K562 (cell line): ENCODE results near the gene TRAF3IP3. TPM values are rescaled to one million over a fixed set of nuclear protein-coding genes. Genes with fewer than 3 reads are reported as not detected.

ENCODE experiments used
- ATAC-seq: fragments of 200-7000 bp; cut with Tn5 transposase; 3 replicates; pipeline ENCODE4 v1.9.1; 2020; ENCODE audit warnings: moderate library complexity
- BruUV-seq: library from RNA; stranded (reverse); fragments of 400-500 nt; replicated peaks from 2 replicates; lab custom pipeline; 2021; lab: Mats Ljungman, UMichigan
- CTCF ChIA-PET: fragments of 300-600 bp; formaldehyde crosslinking; extraction: SDS; loops from one replicate; lab custom pipeline; 2021; ENCODE audit warnings: low intra/inter-chr PET ratio; lab: Yijun Ruan, JAX
- POLR2A ChIA-PET: fragments of 300-600, 350-650 bp; sonication (Branson Sonifier 250); formaldehyde crosslinking; extraction: SDS; loops from one replicate; lab custom pipeline; 2021; ENCODE audit warnings: antibody characterized with exemption, inconsistent platforms; lab: Yijun Ruan, JAX
- DNase-seq, 4 experiments: peaks; one replicate each; pipeline versions ENCODE4 v3.0.0 to v3.0.0-alpha.2; 2011 to 2018; ENCODE audit warnings: low spot score in 3 of 4, mixed read lengths in 3 of 4; ENCODE audit errors: extremely low read depth in 1 of 4
- FAIRE-seq: peaks from 2 replicates; lab custom pipeline; 2011; peaks lifted over from hg19 to GRCh38; lab: Jason Lieb, UNC
- H2AFZ ChIP-seq: 2 replicates; pipeline ENCODE4 v1.6.0; 2011; ENCODE audit warnings: low read depth, low read length, control low read depth, inconsistent platforms
- H3K27ac ChIP-seq: fragments of 200-600 bp; 3 replicates; pipeline ENCODE4 v1.8.0; 2011; ENCODE audit warnings: low read depth, mild to moderate bottlenecking, control low read depth, inconsistent platforms, low read length, moderate library complexity, mixed read lengths; ENCODE audit errors: extremely low read depth
- H3K27me3 ChIP-seq, 2 experiments: fragments of 300-600 bp in 1 of 2; 2 replicates in 1 of 2; 3 replicates in 1 of 2; pipeline versions ENCODE4 v1.6.0 to v1.8.0; 2011; ENCODE audit warnings: inconsistent platforms in 2 of 2, low read length in 2 of 2, mild to moderate bottlenecking in 1 of 2, mixed read lengths in 1 of 2, moderate library complexity in 1 of 2; ENCODE audit not compliant: control insufficient read depth in 2 of 2, insufficient read depth in 2 of 2
- H3K36me3 ChIP-seq: fragments of 300-600 bp; 3 replicates; pipeline ENCODE4 v1.8.0; 2011; ENCODE audit warnings: mild to moderate bottlenecking, low read length, inconsistent platforms; ENCODE audit not compliant: control insufficient read depth, insufficient read depth
- H3K4me1 ChIP-seq, 2 experiments: fragments of 200-600 bp in 1 of 2; replicated peaks in 1 of 2; 2 replicates in 1 of 2; 3 replicates in 1 of 2; pipeline versions ENCODE4 v1.5.1 to v1.8.0; 2011; ENCODE audit warnings: inconsistent platforms in 2 of 2, low read length in 2 of 2, mild to moderate bottlenecking in 1 of 2, mixed read lengths in 1 of 2, moderate library complexity in 1 of 2; ENCODE audit not compliant: control insufficient read depth in 2 of 2, insufficient read depth in 2 of 2
- H3K4me2 ChIP-seq: 2 replicates; pipeline ENCODE4 v1.6.1; 2011; ENCODE audit warnings: low read length, control low read depth, inconsistent platforms, mixed read lengths; ENCODE audit not compliant: insufficient read depth
- H3K4me3 ChIP-seq: fragments of 200-600 bp; sonication (generic), shearing (Covaris generic); 2 replicates; pipeline ENCODE4 v1.5.1; 2016; ENCODE audit warnings: control low read depth, inconsistent platforms
- H3K79me2 ChIP-seq: fragments of 200-600 bp; 3 replicates; pipeline ENCODE4 v1.8.0; 2011; ENCODE audit warnings: low read length, inconsistent platforms; ENCODE audit not compliant: control insufficient read depth, insufficient read depth
- H3K9ac ChIP-seq, 2 experiments: 2 replicates each; pipeline versions ENCODE4 v1.6.0 to v1.6.1; 2011; ENCODE audit warnings: low read depth in 2 of 2, low read length in 2 of 2, control low read depth in 1 of 2, inconsistent platforms in 1 of 2, mild to moderate bottlenecking in 1 of 2, mixed read lengths in 1 of 2; ENCODE audit not compliant: insufficient read depth in 1 of 2
- H3K9me1 ChIP-seq: one replicate; pipeline ENCODE4 v1.6.0; 2011; ENCODE audit warnings: inconsistent platforms, mild to moderate bottlenecking, low read length, moderate library complexity; ENCODE audit not compliant: control insufficient read depth, insufficient read depth
- H3K9me3 ChIP-seq: replicated peaks from 2 replicates; pipeline ENCODE4 v1.5.1; 2011; ENCODE audit warnings: low read depth, low read length, inconsistent platforms; ENCODE audit not compliant: control insufficient read depth, insufficient read depth
- H4K20me1 ChIP-seq: replicated peaks from 2 replicates; pipeline ENCODE4 v1.6.1; 2011; ENCODE audit warnings: low read length, inconsistent platforms, mixed read lengths; ENCODE audit not compliant: control insufficient read depth, insufficient read depth
- HDAC8 ChIP-seq: fragments of 450-650 bp; IDR thresholded peaks from 2 replicates; pipeline ENCODE4 v1.6.1; 2016; ENCODE audit warnings: mild to moderate bottlenecking, missing genetic modification characterization, moderate library complexity, missing compliant biosample characterization
- JUN ChIP-seq, 2 experiments: sonication (generic) in 1 of 2; formaldehyde crosslinking in 1 of 2; IDR thresholded peaks; 2 replicates each; pipeline versions ENCODE4 v1.6.1 to v1.8.0; 2012 to 2022; ENCODE audit warnings: borderline replicate concordance in 2 of 2, mild to moderate bottlenecking in 2 of 2, improper control_type of control experiment in 1 of 2, low read depth in 1 of 2, low read length in 1 of 2, missing genetic modification reagents in 1 of 2
- MBD2 ChIP-seq: sonication (generic); IDR thresholded peaks from 2 replicates; pipeline ENCODE4 v1.6.1; 2016; ENCODE audit warnings: low read depth, borderline replicate concordance
- MCM5 ChIP-seq: fragments of 450-650 bp; IDR thresholded peaks from 2 replicates; pipeline ENCODE4 v1.6.1; 2016; ENCODE audit warnings: low read depth
- SMC3 ChIP-seq: conservative IDR thresholded peaks from 2 replicates; pipeline ENCODE4 v1.6.1; 2011; ENCODE audit warnings: low read depth, low read length, improper control_type of control experiment; ENCODE audit not compliant: insufficient read depth
- SP1 ChIP-seq: sonication (generic); formaldehyde crosslinking; IDR thresholded peaks from 2 replicates; pipeline ENCODE4 v1.8.1; 2022; ENCODE audit warnings: mild to moderate bottlenecking, missing genetic modification reagents
- TFAP4 ChIP-seq: sonication (generic); formaldehyde crosslinking; IDR thresholded peaks from 2 replicates; pipeline ENCODE4 v1.8.0; 2022; ENCODE audit warnings: missing genetic modification reagents, mild to moderate bottlenecking, moderate library complexity, borderline replicate concordance
- ZNF12 ChIP-seq: sonication (generic); formaldehyde crosslinking; IDR thresholded peaks from 2 replicates; pipeline ENCODE4 v1.4.0; 2020; ENCODE audit warnings: mild to moderate bottlenecking, missing genetic modification reagents
- ZNF3 ChIP-seq: fragments of 250-450 bp; sonication (Bioruptor Pico); IDR thresholded peaks from 2 replicates; pipeline ENCODE4 v1.5.0; 2021; ENCODE audit warnings: mild to moderate bottlenecking, moderate library complexity
- ZNF445 ChIP-seq: fragments of 250-450 bp; sonication (Bioruptor Pico); IDR thresholded peaks from 2 replicates; pipeline ENCODE4 v1.4.0; 2020; ENCODE audit warnings: low read depth, mild to moderate bottlenecking, moderate library complexity
- WGBS: fragments of 100-300 bp; shearing (Covaris generic); methylation state at CpG from one replicate; pipeline ENCODE4 v1.1.6; 2016; ENCODE audit warnings: low coverage, mixed read lengths; ENCODE audit not compliant: insufficient coverage; ENCODE audit errors: missing lambda C conversion rate; 5-methylcytosine and 5-hydroxymethylcytosine counted together
- in situ Hi-C: fragments of 300-500 bp; cut with MboI; formaldehyde crosslinking; loops from 4 replicates; pipeline ENCODE4 v1.15.0; 2018; ENCODE audit warnings: inconsistent platforms, mixed read lengths
- intact Hi-C: fragments of 100-400 bp; cut with micrococcal nuclease; formaldehyde crosslinking; loops from 2 replicates; pipeline ENCODE4 v1.14.2; 2022
- polyA plus RNA-seq, 8 experiments: library from polyadenylated mRNA; depleted of rRNA in 4 of 8; stranded (reverse) in 5 of 8; unstranded in 3 of 8; fragments of >200 nt; fragmentation: Nextera tagmentation in 2 of 8; fragmentation: Illumina TruSeq in 1 of 8; extraction: Ambion mirVana in 2 of 8; extraction: Trizol in 1 of 8; gene quantifications; 2 replicates each; pipeline versions ENCODE4 v1.2.1 to v1.2.3, GENCODE V29; 2011 to 2014; ENCODE audit warnings: inconsistent platforms in 1 of 8, missing spikeins in 1 of 8
- total RNA-seq, 7 experiments: library from RNA; depleted of rRNA in 6 of 7; stranded (reverse); fragments of >200 nt in 6 of 7; fragmentation: Illumina TruSeq in 2 of 7; extraction: Trizol in 2 of 7; gene quantifications; 2 replicates each; pipeline versions ENCODE4 v1.2.1 to v1.2.3, GENCODE V29; 2011 to 2021; ENCODE audit warnings: low replicate concordance in 1 of 7
- TF ChIP-seq, protein P1 (sequence below): fragments of 250-450 bp; sonication (Bioruptor Pico); IDR thresholded peaks from 2 replicates; pipeline ENCODE4 v1.8.0; 2021; ENCODE audit warnings: moderate library complexity, mild to moderate bottlenecking, inconsistent platforms
- TF ChIP-seq, protein P2 (sequence below): fragments of 250-450 bp; sonication (Bioruptor Pico); IDR thresholded peaks from 2 replicates; pipeline ENCODE4 v1.5.0; 2020; ENCODE audit warnings: mild to moderate bottlenecking, borderline replicate concordance

The TRAF3IP3 gene
- total and polyA plus RNA-seq, 9 of the 15 experiments (the other 6 are each of a cell fraction or from before 2014, with no cell fraction given): 0.06 to 1.1 (median 0.31) TPM

DNA sequence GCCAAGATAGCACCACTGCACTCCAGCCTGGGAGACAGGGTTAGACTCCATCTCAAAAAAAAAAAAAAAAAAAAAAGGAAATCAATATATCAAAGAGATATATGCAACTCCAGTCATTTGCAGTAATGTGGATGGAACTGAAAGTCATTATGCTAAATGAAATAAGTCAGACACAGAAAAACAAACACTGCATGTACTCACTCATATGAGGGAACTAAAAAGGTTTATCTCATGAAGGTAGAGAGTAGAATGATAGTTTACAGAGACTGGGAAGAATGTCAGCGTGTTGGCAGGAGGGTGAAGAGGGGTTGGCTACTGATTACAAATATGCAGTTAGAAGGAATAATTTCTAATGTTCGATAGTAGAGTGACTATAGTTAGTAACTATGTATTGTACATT lies 38.0 kb upstream of the TRAF3IP3 start:
- Histone ChIP-seq H3K4me2 (no peak overlapping the region), H3K27ac (no peak overlapping the region), H3K4me1 (no peaks in the 10 kb centered on the region), H2AFZ (no peak overlapping the region), H3K9me3 (no peaks in the 10 kb centered on the region), H3K4me3 (no peak overlapping the region), H3K9me1 (no peaks in the 10 kb centered on the region), H3K36me3 (no peaks in the 10 kb centered on the region), H3K27me3 (peaks cover 4 to 8% of the 10 kb centered on the region in 2 experiments; a peak in 3 of 5 replicates), H3K9ac (no peak overlapping the region), H3K79me2 (no peaks in the 10 kb centered on the region), H4K20me1 (no peaks in the 10 kb centered on the region)
- DNase-seq (no peak), FAIRE-seq (no peak), ATAC-seq (no peak)
- in situ Hi-C loops (no loop called here), intact Hi-C loops (no loop called here)
- TF ChIP-seq SMC3: no peak
- TF ChIP-seq MBD2: no peak
- TF ChIP-seq TFAP4 (CRISPR knock-in tag): no peak
- no peak for TF ChIP-seq ZNF3 (CRISPR knock-in tag)
- TF ChIP-seq ZNF12: no peak
- no peak for TF ChIP-seq ZNF445
- TF ChIP-seq, protein P1, sequence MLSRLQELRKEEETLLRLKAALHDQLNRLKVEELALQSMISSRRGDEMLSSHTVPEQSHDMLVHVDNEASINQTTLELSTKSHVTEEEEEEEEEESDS (CRISPR knock-in tag): no peak
- TF ChIP-seq, protein P2, sequence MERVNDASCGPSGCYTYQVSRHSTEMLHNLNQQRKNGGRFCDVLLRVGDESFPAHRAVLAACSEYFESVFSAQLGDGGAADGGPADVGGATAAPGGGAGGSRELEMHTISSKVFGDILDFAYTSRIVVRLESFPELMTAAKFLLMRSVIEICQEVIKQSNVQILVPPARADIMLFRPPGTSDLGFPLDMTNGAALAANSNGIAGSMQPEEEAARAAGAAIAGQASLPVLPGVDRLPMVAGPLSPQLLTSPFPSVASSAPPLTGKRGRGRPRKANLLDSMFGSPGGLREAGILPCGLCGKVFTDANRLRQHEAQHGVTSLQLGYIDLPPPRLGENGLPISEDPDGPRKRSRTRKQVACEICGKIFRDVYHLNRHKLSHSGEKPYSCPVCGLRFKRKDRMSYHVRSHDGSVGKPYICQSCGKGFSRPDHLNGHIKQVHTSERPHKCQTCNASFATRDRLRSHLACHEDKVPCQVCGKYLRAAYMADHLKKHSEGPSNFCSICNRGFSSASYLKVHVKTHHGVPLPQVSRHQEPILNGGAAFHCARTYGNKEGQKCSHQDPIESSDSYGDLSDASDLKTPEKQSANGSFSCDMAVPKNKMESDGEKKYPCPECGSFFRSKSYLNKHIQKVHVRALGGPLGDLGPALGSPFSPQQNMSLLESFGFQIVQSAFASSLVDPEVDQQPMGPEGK (CRISPR knock-in tag): no peak
- no peak for TF ChIP-seq HDAC8 (tag)
- TF ChIP-seq SP1 (CRISPR knock-in tag): no peak
- TF ChIP-seq JUN (IDR thresholded peaks at IDR 0.05; ENCODE audit: borderline replicate concordance, low read depth, low read length): no peak
- no peak for TF ChIP-seq JUN (CRISPR knock-in tag; IDR thresholded peaks at IDR 0.05; ENCODE audit: borderline replicate concordance)
- no peak for TF ChIP-seq MCM5
- 0% methylated on average over 2 of the region's 2 CpGs for WGBS
- ChIA-PET CTCF (no interaction called here), POLR2A (no interaction called here)
- no TSS peak for BruUV-seq
